Caco-2 (cell line): ENCODE results near the gene FANCB. TPM values are rescaled to one million over a fixed set of nuclear protein-coding genes. Genes with fewer than 3 reads are reported as not detected.

Source experiments
- BruUV-seq: library from RNA; stranded (reverse); fragments of 400-500 nt; replicated peaks from 2 replicates; lab custom pipeline; 2021; lab: Mats Ljungman, UMichigan
- CTCF ChIA-PET: fragments of 300-600 bp; sonication (Branson Sonifier 250); formaldehyde crosslinking; loops from one replicate; lab custom pipeline; 2022; ENCODE audit warnings: antibody characterized with exemption; lab: Charles Lee
- POLR2A ChIA-PET: fragments of 300-600 bp; sonication (Branson Sonifier 250); formaldehyde crosslinking; loops from one replicate; lab custom pipeline; 2022; ENCODE audit warnings: antibody characterized with exemption; lab: Charles Lee
- DNase-seq, 2 experiments: peaks; one replicate each; pipeline versions ENCODE4 v3.0.0 to v3.0.0-alpha.2; 2020 to 2022
- H3K27me3 ChIP-seq: replicated peaks from 2 replicates; pipeline ENCODE4 v1.6.0; 2011; ENCODE audit warnings: low read length; ENCODE audit not compliant: control insufficient read depth, insufficient read depth
- H3K36me3 ChIP-seq: 2 replicates; pipeline ENCODE4 v1.5.1; 2011; ENCODE audit warnings: low read length; ENCODE audit not compliant: control insufficient read depth, insufficient read depth
- H3K4me1 ChIP-seq: fragments of 250-450 bp; sonication (Bioruptor Pico); 2 replicates; pipeline ENCODE4 v1.5.1; 2020; ENCODE audit warnings: mild to moderate bottlenecking
- H3K4me3 ChIP-seq: 2 replicates; pipeline ENCODE4 v1.5.1; 2011; ENCODE audit warnings: low read depth, mild to moderate bottlenecking, control low read depth, low read length
- H3K9me3 ChIP-seq: fragments of 250-450 bp; sonication (Bioruptor Pico); 2 replicates; pipeline ENCODE4 v1.5.1; 2020; ENCODE audit warnings: mild to moderate bottlenecking, moderate library complexity
- H3K27ac Mint-ChIP-seq: one replicate; pipeline ENCODE4 v1.8.0; 2022; ENCODE audit warnings: mixed read lengths; ENCODE audit not compliant: unreplicated experiment
- H3K27me3 Mint-ChIP-seq: one replicate; pipeline ENCODE4 v1.8.0; 2022; ENCODE audit warnings: mixed read lengths; ENCODE audit not compliant: insufficient read depth, unreplicated experiment
- H3K36me3 Mint-ChIP-seq: one replicate; pipeline ENCODE4 v1.8.0; 2022; ENCODE audit warnings: mild to moderate bottlenecking, mixed read lengths; ENCODE audit not compliant: insufficient read depth, unreplicated experiment
- H3K4me1 Mint-ChIP-seq: one replicate; pipeline ENCODE4 v1.8.0; 2022; ENCODE audit warnings: low read depth, mixed read lengths; ENCODE audit not compliant: unreplicated experiment
- H3K4me3 Mint-ChIP-seq: one replicate; pipeline ENCODE4 v1.8.0; 2022; ENCODE audit warnings: mild to moderate bottlenecking, moderate library complexity, mixed read lengths; ENCODE audit not compliant: unreplicated experiment
- H3K9me3 Mint-ChIP-seq: one replicate; pipeline ENCODE4 v1.8.0; 2022; ENCODE audit warnings: mixed read lengths; ENCODE audit not compliant: unreplicated experiment
- intact Hi-C: fragments of 100-400 bp; cut with micrococcal nuclease; formaldehyde crosslinking; loops from one replicate; pipeline ENCODE4 v1.10.0; 2022; ENCODE audit not compliant: unreplicated experiment
- total RNA-seq: library from RNA; stranded (reverse); gene quantifications from 2 replicates; pipeline ENCODE4 v1.2.3, GENCODE V29; 2022
- TF ChIP-seq, protein P1 (sequence below), 2 experiments: fragments of 200-600 bp in 1 of 2; IDR thresholded peaks; 1 replicate in 1 of 2; 2 replicates in 1 of 2; pipeline versions ENCODE4 v1.5.1 to v1.8.0; 2011 to 2022; ENCODE audit warnings: antibody characterized with exemption in 1 of 2, control low read depth in 1 of 2, inconsistent platforms in 1 of 2, low read depth in 1 of 2, low read length in 1 of 2, mild to moderate bottlenecking in 1 of 2, moderate library complexity in 1 of 2; ENCODE audit not compliant: insufficient read depth in 1 of 2, severe bottlenecking in 1 of 2, unreplicated experiment in 1 of 2

Gene FANCB
- total RNA-seq, 1 experiment from 2014 or later = 8.1 TPM

GRCh38 chrX:14919407-14919806, 46.5 kb upstream of the FANCB start:
- Mint-ChIP-seq H3K4me1 (no peaks in the 10 kb centered on the region), H3K4me3 (no peak overlapping the region), H3K27me3 (no peaks in the 10 kb centered on the region), H3K36me3 (no peaks in the 10 kb centered on the region), H3K9me3 (no peaks in the 10 kb centered on the region), H3K27ac (no peak overlapping the region)
- DNase-seq = no peak
- no TSS peak for BruUV-seq
- ChIA-PET POLR2A (no interaction called here), CTCF (no interaction called here)
- no peaks in the 10 kb centered on the region for H3K4me1 ChIP-seq
- H3K4me3 ChIP-seq = no peak overlapping the region
- H3K27me3 ChIP-seq = no peaks in the 10 kb centered on the region
- intact Hi-C loops = no loop called here
- no peaks in the 10 kb centered on the region for H3K36me3 ChIP-seq
- H3K9me3 ChIP-seq = no peaks in the 10 kb centered on the region
- TF ChIP-seq, protein P1, sequence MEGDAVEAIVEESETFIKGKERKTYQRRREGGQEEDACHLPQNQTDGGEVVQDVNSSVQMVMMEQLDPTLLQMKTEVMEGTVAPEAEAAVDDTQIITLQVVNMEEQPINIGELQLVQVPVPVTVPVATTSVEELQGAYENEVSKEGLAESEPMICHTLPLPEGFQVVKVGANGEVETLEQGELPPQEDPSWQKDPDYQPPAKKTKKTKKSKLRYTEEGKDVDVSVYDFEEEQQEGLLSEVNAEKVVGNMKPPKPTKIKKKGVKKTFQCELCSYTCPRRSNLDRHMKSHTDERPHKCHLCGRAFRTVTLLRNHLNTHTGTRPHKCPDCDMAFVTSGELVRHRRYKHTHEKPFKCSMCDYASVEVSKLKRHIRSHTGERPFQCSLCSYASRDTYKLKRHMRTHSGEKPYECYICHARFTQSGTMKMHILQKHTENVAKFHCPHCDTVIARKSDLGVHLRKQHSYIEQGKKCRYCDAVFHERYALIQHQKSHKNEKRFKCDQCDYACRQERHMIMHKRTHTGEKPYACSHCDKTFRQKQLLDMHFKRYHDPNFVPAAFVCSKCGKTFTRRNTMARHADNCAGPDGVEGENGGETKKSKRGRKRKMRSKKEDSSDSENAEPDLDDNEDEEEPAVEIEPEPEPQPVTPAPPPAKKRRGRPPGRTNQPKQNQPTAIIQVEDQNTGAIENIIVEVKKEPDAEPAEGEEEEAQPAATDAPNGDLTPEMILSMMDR (IDR thresholded peaks at IDR 0.05; ENCODE audit: insufficient read depth in 1 of 2, low read depth in 1 of 2, low read length in 1 of 2, severe bottlenecking in 1 of 2, unreplicated experiment in 1 of 2) = no peak

GRCh38 chrX:14916017-14916674, 43.3 kb upstream of the FANCB start:
- Histone ChIP-seq H3K36me3 (no peaks in the 10 kb centered on the region; the same call in 1 of the 2 replicates), H3K27me3 (no peaks in the 10 kb centered on the region), H3K4me3 (no peak overlapping the region), H3K4me1 (no peaks in the 10 kb centered on the region), H3K9me3 (no peaks in the 10 kb centered on the region)
- CTCF ChIA-PET = no interaction called here
- Mint-ChIP-seq H3K27me3 (no peaks in the 10 kb centered on the region), H3K27ac (no peak overlapping the region), H3K4me1 (no peaks in the 10 kb centered on the region), H3K9me3 (no peaks in the 10 kb centered on the region), H3K4me3 (no peak overlapping the region), H3K36me3 (no peaks in the 10 kb centered on the region)
- no peak for DNase-seq
- POLR2A ChIA-PET = no interaction called here
- no TSS peak for BruUV-seq
- TF ChIP-seq, protein P1 (IDR thresholded peaks at IDR 0.05; ENCODE audit: insufficient read depth in 1 of 2, low read depth in 1 of 2, low read length in 1 of 2, severe bottlenecking in 1 of 2, unreplicated experiment in 1 of 2) = no peak
- intact Hi-C loops = no loop called here

GRCh38 chrX:14915596-14915995, 42.7 kb upstream of the FANCB start:
- Mint-ChIP-seq H3K4me1 (no peaks in the 10 kb centered on the region), H3K4me3 (no peak overlapping the region), H3K27ac (no peak overlapping the region), H3K27me3 (no peaks in the 10 kb centered on the region), H3K9me3 (no peaks in the 10 kb centered on the region), H3K36me3 (no peaks in the 10 kb centered on the region)
- BruUV-seq = no TSS peak
- TF ChIP-seq, protein P1 (IDR thresholded peaks at IDR 0.05; ENCODE audit: insufficient read depth in 1 of 2, low read depth in 1 of 2, low read length in 1 of 2, severe bottlenecking in 1 of 2, unreplicated experiment in 1 of 2) = no peak
- DNase-seq = no peak
- Histone ChIP-seq H3K27me3 (no peaks in the 10 kb centered on the region), H3K9me3 (no peaks in the 10 kb centered on the region), H3K36me3 (no peaks in the 10 kb centered on the region; the same call in 1 of the 2 replicates), H3K4me1 (no peaks in the 10 kb centered on the region), H3K4me3 (no peak overlapping the region)
- ChIA-PET CTCF (no interaction called here), POLR2A (no interaction called here)
- intact Hi-C loops = no loop called here
